Endodermal cell (in vitro differentiated cells): ENCODE data around the gene GXYLT2. TPM values are rescaled to one million over a fixed set of nuclear protein-coding genes. Genes with fewer than 3 reads are reported as not detected.

Experiments used
- DNase-seq: peaks from one replicate; pipeline ENCODE4 v3.0.0-alpha.2; 2017
- H3K27ac ChIP-seq: 2 replicates; pipeline ENCODE4 v1.5.1; 2013; ENCODE audit warnings: mild to moderate bottlenecking, low read depth, low read length, moderate library complexity
- H3K27me3 ChIP-seq: 2 replicates; pipeline ENCODE4 v1.6.1; 2013; ENCODE audit warnings: mild to moderate bottlenecking, low read length, moderate library complexity; ENCODE audit not compliant: insufficient read depth, control insufficient read depth, poor library complexity, severe bottlenecking
- H3K36me3 ChIP-seq: 2 replicates; pipeline ENCODE4 v1.7.0; 2013; ENCODE audit warnings: mild to moderate bottlenecking, low read length, moderate library complexity; ENCODE audit not compliant: control insufficient read depth, insufficient read depth
- H3K4me1 ChIP-seq: one replicate; pipeline ENCODE4 v1.7.0; 2013; ENCODE audit warnings: low read length; ENCODE audit not compliant: control insufficient read depth, insufficient read depth
- H3K4me3 ChIP-seq: 2 replicates; pipeline ENCODE4 v1.5.1; 2013; ENCODE audit warnings: mild to moderate bottlenecking, low read length, moderate library complexity
- H3K9ac ChIP-seq: 2 replicates; pipeline ENCODE4 v1.6.1; 2013; ENCODE audit warnings: mild to moderate bottlenecking, low read length, moderate library complexity; ENCODE audit not compliant: poor library complexity, severe bottlenecking; ENCODE audit errors: extremely low read depth
- H3K9me3 ChIP-seq: 2 replicates; pipeline ENCODE4 v1.6.1; 2013; ENCODE audit warnings: mild to moderate bottlenecking, low read length, moderate library complexity; ENCODE audit not compliant: control insufficient read depth
- H3K27ac Mint-ChIP-seq: 2 replicates; pipeline ENCODE4 v1.8.0; 2020; ENCODE audit warnings: mixed read lengths
- H3K27me3 Mint-ChIP-seq: 2 replicates; pipeline ENCODE4 v1.8.0; 2021; ENCODE audit warnings: mild to moderate bottlenecking, mixed read lengths; ENCODE audit not compliant: insufficient read depth
- H3K36me3 Mint-ChIP-seq: 2 replicates; pipeline ENCODE4 v1.8.0; 2020; ENCODE audit warnings: low read depth, mixed read lengths
- H3K4me1 Mint-ChIP-seq: 2 replicates; pipeline ENCODE4 v1.8.0; 2020; ENCODE audit warnings: mixed read lengths
- H3K4me3 Mint-ChIP-seq: 2 replicates; pipeline ENCODE4 v1.8.0; 2020; ENCODE audit warnings: mild to moderate bottlenecking, moderate library complexity, mixed read lengths
- H3K9me3 Mint-ChIP-seq: 2 replicates; pipeline ENCODE4 v1.8.0; 2020; ENCODE audit warnings: mild to moderate bottlenecking, mixed read lengths
- CTCF ChIP-seq: fragments of 200-600 bp; sonication (generic); conservative IDR thresholded peaks from 2 replicates; pipeline ENCODE4 v1.5.0; 2021; ENCODE audit warnings: antibody characterized with exemption, mild to moderate bottlenecking
- whole genome bisulfite sequencing, 2 experiments: methylation state at CpG; one replicate each; pipeline versions ENCODE4 v1.1.5 to v1.1.7; 2013; ENCODE audit warnings: missing lambda C conversion rate in 2 of 2, mixed read lengths in 1 of 2; ENCODE audit not compliant: insufficient coverage in 1 of 2, insufficient read length in 1 of 2; 5-methylcytosine and 5-hydroxymethylcytosine counted together
- total RNA-seq, 2 donors: library from RNA; stranded (reverse); fragmentation: NEBNext Ultra II Directional in 1 of 2; extraction: Animal tissue kit (Norgen Biotek cat#: 25700) in 1 of 2; gene quantifications; 2 replicates in 1 of 2; 3 replicates in 1 of 2; pipeline ENCODE4 v1.2.1, GENCODE V29; 2021

The GXYLT2 gene
- total RNA-seq, 2 donors from 2014 or later = 7.0 to 14.3 TPM

- H3K4me3 Mint-ChIP-seq = no peak overlapping the region
- H3K27ac Mint-ChIP-seq = no peak overlapping the region
Observed at GRCh38 chr3:72993391-72993790, 105.5 kb downstream of the GXYLT2 start.

GRCh38 chr3:72995337-72995736 is 107.5 kb downstream of the GXYLT2 start:
- Mint-ChIP-seq H3K4me1 (peaks cover 16% of the 10 kb centered on the region), H3K36me3 (peaks cover 20% of the 10 kb centered on the region), H3K27ac (no peak overlapping the region), H3K27me3 (no peaks in the 10 kb centered on the region), H3K9me3 (no peaks in the 10 kb centered on the region), H3K4me3 (no peak overlapping the region)
- no peak overlapping the region for H3K9ac ChIP-seq
- no peak overlapping the region for H3K4me3 ChIP-seq
- H3K36me3 ChIP-seq = peaks cover 25% of the 10 kb centered on the region
- no peaks in the 10 kb centered on the region for H3K9me3 ChIP-seq
- no peak overlapping the region for H3K27ac ChIP-seq
- 94 to 96% methylated on average over 6 to 10 of the region's 10 CpGs for WGBS, 2 experiments
- no peaks in the 10 kb centered on the region for H3K4me1 ChIP-seq
- DNase-seq = no peak
- TF ChIP-seq CTCF = no peak
- no peaks in the 10 kb centered on the region for H3K27me3 ChIP-seq

More at GRCh38 chr3:72993391-72993790, 105.5 kb downstream of the GXYLT2 start:
- Histone ChIP-seq H3K4me1 (no peaks in the 10 kb centered on the region), H3K36me3 (peaks cover 6% of the 10 kb centered on the region), H3K27ac (no peak overlapping the region), H3K27me3 (no peaks in the 10 kb centered on the region), H3K9ac (no peak overlapping the region), H3K4me3 (no peak overlapping the region), H3K9me3 (no peaks in the 10 kb centered on the region)
- no peaks in the 10 kb centered on the region for H3K27me3 Mint-ChIP-seq
- peak; percentile 59 for TF ChIP-seq CTCF
- H3K36me3 Mint-ChIP-seq = peaks cover 5% of the 10 kb centered on the region
- WGBS, 2 experiments = 89 to 93% methylated on average over 5 to 6 of the region's 6 CpGs
- peak; percentile 68 for DNase-seq
- H3K4me1 Mint-ChIP-seq = peaks cover 5% of the 10 kb centered on the region
- H3K9me3 Mint-ChIP-seq = no peaks in the 10 kb centered on the region

- Histone ChIP-seq H3K4me3 (peak overlapping the region; percentile 81), H3K36me3 (peaks cover 33% of the 10 kb centered on the region), H3K9me3 (no peaks in the 10 kb centered on the region), H3K9ac (peak overlapping the region; percentile 99), H3K27ac (peak overlapping the region; percentile 81), H3K4me1 (no peaks in the 10 kb centered on the region), H3K27me3 (no peaks in the 10 kb centered on the region)
- WGBS, 2 experiments = 85 to 87% methylated on average over 17 to 20 of the region's 20 CpGs
- TF ChIP-seq CTCF = no peak
- H3K36me3 Mint-ChIP-seq = peaks cover 28% of the 10 kb centered on the region
- H3K27ac Mint-ChIP-seq = peak overlapping the region; percentile 91
- no peaks in the 10 kb centered on the region for H3K27me3 Mint-ChIP-seq
- peak overlapping the region; percentile 86 for H3K4me3 Mint-ChIP-seq
- H3K4me1 Mint-ChIP-seq = peaks cover 23% of the 10 kb centered on the region
- DNase-seq = no peak
- H3K9me3 Mint-ChIP-seq = no peaks in the 10 kb centered on the region
Observed at GRCh38 chr3:72996121-72996472, 108.3 kb downstream of the GXYLT2 start.
